Mucosa of descending colon (tissue), 3 donors: Measurements from ENCODE around the gene CAMK2N2. TPM values are rescaled to one million over a fixed set of nuclear protein-coding genes. Genes with fewer than 3 reads are reported as not detected.

Experiments used
- ATAC-seq: fragments of 200-7000 bp; cut with Tn5 transposase; one replicate; pipeline ENCODE4 v1.9.1; 2020; ENCODE audit warnings: mild to moderate bottlenecking, moderate library complexity
- DNase-seq, 3 donors: peaks; one replicate each; pipeline ENCODE4 v3.0.0-alpha.2; 2020
- H3K36me3 ChIP-seq: fragments of 200-600 bp; one replicate; pipeline ENCODE4 v1.8.0; 2021; ENCODE audit warnings: low read depth, mild to moderate bottlenecking
- H3K4me1 ChIP-seq: fragments of 200-600 bp; one replicate; pipeline ENCODE4 v1.8.0; 2021; ENCODE audit warnings: low read depth, mild to moderate bottlenecking
- H3K4me3 ChIP-seq: fragments of 200-600 bp; one replicate; pipeline ENCODE4 v1.8.0; 2021; ENCODE audit warnings: mild to moderate bottlenecking
- H3K9me3 ChIP-seq: fragments of 200-600 bp; one replicate; pipeline ENCODE4 v1.8.0; 2021; ENCODE audit warnings: mild to moderate bottlenecking
- intact Hi-C, 2 donors: fragments of 100-400 bp; cut with DNase I in 1 of 2; cut with micrococcal nuclease in 1 of 2; formaldehyde crosslinking; loops; one replicate each; pipeline versions ENCODE4 v1.11.0 to v1.11.1; 2022; cut with DNase I, micrococcal nuclease
- total RNA-seq, 3 donors: library from RNA; stranded (reverse); fragmentation: NEBNext Ultra II Directional in 2 of 3; extraction: Animal tissue kit (Norgen Biotek cat#: 25700) in 2 of 3; gene quantifications; one replicate each; pipeline versions ENCODE4 v1.2.1 to v1.2.4, GENCODE V29; 2021 to 2023
- TF ChIP-seq, protein P1 (sequence below): fragments of 200-600 bp; IDR thresholded peaks from one replicate; pipeline ENCODE4 v1.8.0; 2022; ENCODE audit warnings: antibody characterized with exemption, mild to moderate bottlenecking
- donor health status: DM: no; HTN: no; CAD: no; lungs with moderate emphysema.
- donor health status: DM: no; HTN: no; CAD: no.
- donor health status: DM: no; HTN: yes; CAD: no.

The CAMK2N2 gene
- total RNA-seq, 3 donors from 2014 or later = 0.95 TPM; not detected in 2

DNA sequence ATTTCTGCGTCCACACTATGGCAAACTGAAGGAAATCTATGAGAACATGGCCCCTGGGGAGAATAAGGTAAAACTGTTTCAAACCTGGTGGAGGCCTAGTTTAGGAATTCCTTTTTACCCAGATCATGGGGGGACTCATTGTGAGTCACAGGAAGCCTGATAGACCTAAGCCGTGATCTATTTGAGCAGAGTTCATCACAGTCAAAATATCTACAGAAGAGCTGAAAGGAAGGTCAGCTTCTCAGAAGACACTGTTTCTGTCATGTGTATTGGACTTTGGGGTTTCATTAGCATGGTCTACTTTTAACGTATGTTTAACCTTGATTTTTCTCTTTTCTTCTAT, 39.0 kb upstream of the CAMK2N2 start:
- TF ChIP-seq, protein P1, sequence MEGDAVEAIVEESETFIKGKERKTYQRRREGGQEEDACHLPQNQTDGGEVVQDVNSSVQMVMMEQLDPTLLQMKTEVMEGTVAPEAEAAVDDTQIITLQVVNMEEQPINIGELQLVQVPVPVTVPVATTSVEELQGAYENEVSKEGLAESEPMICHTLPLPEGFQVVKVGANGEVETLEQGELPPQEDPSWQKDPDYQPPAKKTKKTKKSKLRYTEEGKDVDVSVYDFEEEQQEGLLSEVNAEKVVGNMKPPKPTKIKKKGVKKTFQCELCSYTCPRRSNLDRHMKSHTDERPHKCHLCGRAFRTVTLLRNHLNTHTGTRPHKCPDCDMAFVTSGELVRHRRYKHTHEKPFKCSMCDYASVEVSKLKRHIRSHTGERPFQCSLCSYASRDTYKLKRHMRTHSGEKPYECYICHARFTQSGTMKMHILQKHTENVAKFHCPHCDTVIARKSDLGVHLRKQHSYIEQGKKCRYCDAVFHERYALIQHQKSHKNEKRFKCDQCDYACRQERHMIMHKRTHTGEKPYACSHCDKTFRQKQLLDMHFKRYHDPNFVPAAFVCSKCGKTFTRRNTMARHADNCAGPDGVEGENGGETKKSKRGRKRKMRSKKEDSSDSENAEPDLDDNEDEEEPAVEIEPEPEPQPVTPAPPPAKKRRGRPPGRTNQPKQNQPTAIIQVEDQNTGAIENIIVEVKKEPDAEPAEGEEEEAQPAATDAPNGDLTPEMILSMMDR = no peak
- H3K9me3 ChIP-seq = no peaks in the 10 kb centered on the region
- ATAC-seq (no peak), DNase-seq (no peak)
- intact Hi-C loops = no loop called here
- H3K4me3 ChIP-seq = no peak overlapping the region
- H3K4me1 ChIP-seq = peaks cover 11% of the 10 kb centered on the region
- peaks cover 15% of the 10 kb centered on the region for H3K36me3 ChIP-seq

DNA sequence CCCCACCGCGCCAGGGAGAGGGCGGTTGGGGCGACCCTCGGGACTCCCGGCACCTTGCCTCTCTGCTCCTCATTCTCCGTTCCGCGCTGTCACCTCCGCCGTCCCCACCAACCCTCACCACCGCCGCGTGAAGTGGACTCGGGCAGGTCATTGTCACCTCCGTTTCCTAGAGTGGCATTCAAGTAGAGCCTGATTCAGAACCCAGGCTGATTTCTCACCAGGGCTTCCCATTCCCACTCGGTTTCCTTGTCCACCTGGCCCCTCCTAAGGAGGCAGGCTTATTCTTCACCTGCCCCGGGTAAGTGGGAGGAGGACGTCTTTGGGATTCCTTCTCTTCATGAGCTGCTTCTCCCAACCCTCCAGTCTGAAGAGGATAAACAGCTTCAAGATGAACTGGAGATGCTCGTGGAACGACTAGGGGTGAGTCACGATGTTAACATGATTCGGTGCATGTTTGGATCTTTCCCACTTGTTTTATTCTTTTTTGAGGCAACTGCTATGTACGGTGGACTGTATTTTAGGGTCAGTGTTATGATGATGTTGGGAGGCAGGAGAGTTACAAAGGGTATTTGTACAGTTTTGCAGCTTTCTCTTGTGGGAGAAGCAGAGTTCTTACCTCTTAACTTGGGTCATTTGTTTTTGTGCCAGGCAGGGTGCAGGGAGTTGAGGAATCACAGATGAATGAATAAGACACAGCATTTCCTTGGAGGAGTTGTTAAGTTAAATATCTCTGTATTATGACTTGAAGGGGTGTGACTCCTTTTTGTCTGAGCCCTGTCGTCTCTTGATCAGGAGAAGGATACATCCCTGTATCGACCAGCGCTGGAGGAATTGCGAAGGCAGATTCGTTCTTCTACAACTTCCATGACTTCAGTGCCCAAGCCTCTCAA, 38.4 kb upstream of the CAMK2N2 start:
- H3K9me3 ChIP-seq = no peaks in the 10 kb centered on the region
- TF ChIP-seq, protein P1 = no peak
- DNase-seq = no peak
- H3K4me1 ChIP-seq = peaks cover 11% of the 10 kb centered on the region
- H3K4me3 ChIP-seq = peak overlapping the region; percentile 50
- H3K36me3 ChIP-seq = peaks cover 15% of the 10 kb centered on the region
- intact Hi-C loops = no loop called here
- ATAC-seq = peak; percentile 18

DNA sequence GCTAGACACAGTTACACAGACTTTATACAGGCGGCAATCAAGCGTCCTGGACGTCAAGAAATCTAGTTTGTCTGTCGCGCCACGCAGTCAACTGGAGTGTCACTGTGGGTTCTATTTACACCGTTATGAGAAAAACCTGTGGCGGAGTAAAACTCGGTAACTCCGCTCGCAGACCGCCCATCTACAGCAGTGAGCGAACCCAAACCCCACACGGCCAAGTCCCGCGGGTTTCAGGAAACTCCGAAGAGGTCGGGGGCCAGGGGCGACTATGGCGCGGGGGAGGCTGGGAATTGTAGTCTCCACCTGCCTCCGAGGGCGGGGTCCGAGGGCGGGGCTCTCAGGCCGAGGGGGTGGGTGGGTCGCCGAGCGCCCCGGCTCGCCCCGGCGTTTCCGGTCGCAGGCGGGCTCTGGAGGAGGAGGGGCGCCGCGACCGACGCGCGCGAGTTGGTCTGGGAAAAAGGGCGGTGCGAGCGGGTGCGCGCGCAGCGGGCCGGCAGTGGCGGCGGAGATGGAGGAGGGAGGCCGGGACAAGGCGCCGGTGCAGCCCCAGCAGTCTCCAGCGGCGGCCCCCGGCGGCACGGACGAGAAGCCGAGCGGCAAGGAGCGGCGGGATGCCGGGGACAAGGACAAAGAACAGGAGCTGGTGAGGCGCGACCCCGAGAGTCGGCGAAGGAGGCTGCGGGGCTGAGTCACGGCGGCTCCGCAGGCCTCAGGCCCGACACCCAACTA, 37.6 kb upstream of the CAMK2N2 start, which contains the start of gene PSMD2:
Gene PSMD2 (plus strand): TSS at position 483 of the 729 bp plus-strand sequence. CDS start 26 bp downstream, at position 509.
- Histone ChIP-seq H3K9me3 (no peaks in the 10 kb centered on the region), H3K4me1 (peaks cover 11% of the 10 kb centered on the region), H3K36me3 (peaks cover 15% of the 10 kb centered on the region), H3K4me3 (peak within 1 kb of the TSS; percentile 50)
- peak; percentile 98 to 99 (median 99) for DNase-seq
- peak; percentile 99 for ATAC-seq
- intact Hi-C loops = no loop called here
- TF ChIP-seq, protein P1 = no peak

DNA sequence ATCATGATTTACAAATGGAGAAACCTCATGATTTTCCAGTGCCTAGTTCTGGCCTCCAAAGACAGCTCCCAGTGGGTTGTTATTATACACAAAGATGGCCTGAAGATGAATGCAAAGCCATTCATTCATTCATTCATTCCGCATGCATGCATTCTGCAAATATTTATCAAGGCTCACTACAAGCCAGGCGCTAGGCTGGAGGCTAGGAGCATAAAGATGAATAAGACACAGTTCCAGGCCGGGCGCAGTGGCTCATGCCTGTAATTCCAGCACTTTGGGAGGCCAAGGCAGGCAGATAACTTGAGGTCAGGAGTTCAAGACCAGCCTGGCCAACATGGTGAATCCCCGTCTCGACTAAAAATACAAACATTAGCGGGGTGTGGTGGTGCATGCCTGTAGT, 35.3 kb upstream of the CAMK2N2 start:
- intact Hi-C loops = no loop called here
- H3K4me1 ChIP-seq = peaks cover 11% of the 10 kb centered on the region
- ATAC-seq = no peak

DNA sequence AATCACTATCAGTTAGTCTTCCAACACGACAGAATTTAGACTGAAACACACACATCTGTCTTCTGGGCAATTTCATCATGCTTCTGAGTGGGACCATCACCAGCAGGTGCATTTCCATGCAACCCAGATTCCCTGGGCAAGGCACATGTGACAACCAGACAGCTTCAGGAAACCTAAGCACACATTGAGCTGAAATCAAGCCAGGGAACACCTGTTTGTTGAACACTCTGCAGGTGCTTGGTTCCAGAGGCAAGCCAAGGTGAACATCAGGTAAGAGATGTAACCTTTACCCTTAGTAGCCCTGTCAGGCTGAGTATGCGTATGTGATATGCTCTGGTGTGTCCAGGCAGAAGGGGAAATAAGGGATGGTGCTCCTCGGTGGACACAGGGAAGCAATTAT, 34.4 kb upstream of the CAMK2N2 start:
- H3K4me3 ChIP-seq = no peak overlapping the region
- DNase-seq (peak in 1 of 3 donors; percentile 25), ATAC-seq (no peak)
- TF ChIP-seq, protein P1 = no peak
- H3K9me3 ChIP-seq = no peaks in the 10 kb centered on the region
- H3K4me1 ChIP-seq = peaks cover 11% of the 10 kb centered on the region
- no peaks in the 10 kb centered on the region for H3K36me3 ChIP-seq
- intact Hi-C loops = no loop called here

More for the DNA sequence above, 35.3 kb upstream of the CAMK2N2 start:
- DNase-seq = no peak
- Histone ChIP-seq H3K36me3 (peaks cover 5% of the 10 kb centered on the region), H3K9me3 (no peaks in the 10 kb centered on the region), H3K4me3 (no peak overlapping the region)
- TF ChIP-seq, protein P1 = no peak
